C4-2B (cell line): Measurements from ENCODE around the gene MAN1A1.

Experiments used
- ZFX ChIP-seq: fragments of 450-650 bp; IDR thresholded peaks from 2 replicates; pipeline ENCODE4 v1.6.1; 2017
- TF ChIP-seq, protein P1 (sequence below): fragments of 450-650 bp; conservative IDR thresholded peaks from 2 replicates; pipeline ENCODE4 v1.5.1; 2017; ENCODE audit warnings: mild to moderate bottlenecking

- TF ChIP-seq, protein P1, sequence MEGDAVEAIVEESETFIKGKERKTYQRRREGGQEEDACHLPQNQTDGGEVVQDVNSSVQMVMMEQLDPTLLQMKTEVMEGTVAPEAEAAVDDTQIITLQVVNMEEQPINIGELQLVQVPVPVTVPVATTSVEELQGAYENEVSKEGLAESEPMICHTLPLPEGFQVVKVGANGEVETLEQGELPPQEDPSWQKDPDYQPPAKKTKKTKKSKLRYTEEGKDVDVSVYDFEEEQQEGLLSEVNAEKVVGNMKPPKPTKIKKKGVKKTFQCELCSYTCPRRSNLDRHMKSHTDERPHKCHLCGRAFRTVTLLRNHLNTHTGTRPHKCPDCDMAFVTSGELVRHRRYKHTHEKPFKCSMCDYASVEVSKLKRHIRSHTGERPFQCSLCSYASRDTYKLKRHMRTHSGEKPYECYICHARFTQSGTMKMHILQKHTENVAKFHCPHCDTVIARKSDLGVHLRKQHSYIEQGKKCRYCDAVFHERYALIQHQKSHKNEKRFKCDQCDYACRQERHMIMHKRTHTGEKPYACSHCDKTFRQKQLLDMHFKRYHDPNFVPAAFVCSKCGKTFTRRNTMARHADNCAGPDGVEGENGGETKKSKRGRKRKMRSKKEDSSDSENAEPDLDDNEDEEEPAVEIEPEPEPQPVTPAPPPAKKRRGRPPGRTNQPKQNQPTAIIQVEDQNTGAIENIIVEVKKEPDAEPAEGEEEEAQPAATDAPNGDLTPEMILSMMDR: no peak
- no peak for TF ChIP-seq ZFX
Measured at GRCh38 chr6:119314885-119315272, 34.7 kb downstream of the MAN1A1 start.
